ENCODE results near the gene GYS1.

GYS1 gene

GRCh38 chr19:48950159-48950558 lies 43.0 kb downstream of the GYS1 start:
- Histone ChIP-seq H3K9me3 (ENCODE audit: control insufficient read depth, low read length) (no peaks in the 10 kb centered on the region), H3K9ac (ENCODE audit: low read length) (no peak overlapping the region), H3K4ac (ENCODE audit: low read depth in 1 of 2, low read length in 2 of 2) (no peak overlapping the region), H2BK15ac (ENCODE audit: low read depth, poor library complexity, severe bottlenecking) (no peak overlapping the region), H3K79me1 (replicated peaks; ENCODE audit: low read length, poor library complexity, severe bottlenecking) (no peaks in the 10 kb centered on the region), H3K4me1 (ENCODE audit: control insufficient read depth, insufficient read depth, low read depth, low read length) (peaks cover 6% of the 10 kb centered on the region), H2BK5ac (ENCODE audit: low read depth, low read length, poor library complexity, severe bottlenecking) (no peak overlapping the region), H2AFZ (ENCODE audit: low read depth, low read length) (no peak overlapping the region), H2BK12ac (ENCODE audit: low read length in 2 of 2) (no peak overlapping the region), H4K8ac (ENCODE audit: low read length) (no peak overlapping the region), H3K18ac (ENCODE audit: low read depth in 1 of 2, low read length in 2 of 2) (no peak overlapping the region), H2AK5ac (ENCODE audit: low read length, severe bottlenecking) (no peak overlapping the region), H3K4me3 (ENCODE audit: insufficient read depth in 1 of 2, low read depth in 1 of 2, low read length in 2 of 2) (no peak overlapping the region), H3K36me3 (ENCODE audit: control insufficient read depth in 1 of 2, insufficient read depth in 2 of 2, low read depth in 1 of 2, low read length in 2 of 2) (no peaks in the 10 kb centered on the region), H2BK120ac (ENCODE audit: low read depth, low read length) (no peak overlapping the region), H3K4me2 (ENCODE audit: low read length, poor library complexity, severe bottlenecking) (no peak overlapping the region), H4K91ac (ENCODE audit: low read length) (no peak overlapping the region), H3K14ac (ENCODE audit: low read length in 2 of 2) (no peak overlapping the region), H3K27ac (ENCODE audit: low read length, poor library complexity, severe bottlenecking) (no peak overlapping the region), H3K27me3 (ENCODE audit: control insufficient read depth in 1 of 2, insufficient read depth in 1 of 2, low read length in 2 of 2) (no peaks in the 10 kb centered on the region), H3K23ac (ENCODE audit: low read length in 2 of 2) (no peak overlapping the region)
- DNase-seq, result no peak
- 55% methylated on average over 3 of the region's 3 CpGs for WGBS

GRCh38 chr19:48947258-48947542 lies 45.9 kb downstream of the GYS1 start:
- Histone ChIP-seq H3K27ac (ENCODE audit: low read length, poor library complexity, severe bottlenecking) (no peak overlapping the region), H3K4me3 (ENCODE audit: insufficient read depth in 1 of 2, low read depth in 1 of 2, low read length in 2 of 2) (no peak overlapping the region), H2BK120ac (ENCODE audit: low read depth, low read length) (no peak overlapping the region), H2BK15ac (ENCODE audit: low read depth, poor library complexity, severe bottlenecking) (no peak overlapping the region), H3K9ac (ENCODE audit: low read length) (no peak overlapping the region), H2BK5ac (ENCODE audit: low read depth, low read length, poor library complexity, severe bottlenecking) (no peak overlapping the region), H3K14ac (ENCODE audit: low read length in 2 of 2) (no peak overlapping the region), H3K27me3 (ENCODE audit: control insufficient read depth in 1 of 2, insufficient read depth in 1 of 2, low read length in 2 of 2) (no peaks in the 10 kb centered on the region), H3K36me3 (ENCODE audit: control insufficient read depth in 1 of 2, insufficient read depth in 2 of 2, low read depth in 1 of 2, low read length in 2 of 2) (no peaks in the 10 kb centered on the region), H2AFZ (ENCODE audit: low read depth, low read length) (no peak overlapping the region), H3K4me2 (ENCODE audit: low read length, poor library complexity, severe bottlenecking) (no peak overlapping the region), H2BK12ac (ENCODE audit: low read length in 2 of 2) (no peak overlapping the region), H3K18ac (ENCODE audit: low read depth in 1 of 2, low read length in 2 of 2) (no peak overlapping the region), H3K23ac (ENCODE audit: low read length in 2 of 2) (no peak overlapping the region), H3K9me3 (ENCODE audit: control insufficient read depth, low read length) (no peaks in the 10 kb centered on the region), H3K4ac (ENCODE audit: low read depth in 1 of 2, low read length in 2 of 2) (no peak overlapping the region), H4K91ac (ENCODE audit: low read length) (no peak overlapping the region), H3K4me1 (ENCODE audit: control insufficient read depth, insufficient read depth, low read depth, low read length) (peaks cover 1% of the 10 kb centered on the region), H4K8ac (ENCODE audit: low read length) (no peak overlapping the region), H2AK5ac (ENCODE audit: low read length, severe bottlenecking) (no peak overlapping the region), H3K79me1 (replicated peaks; ENCODE audit: low read length, poor library complexity, severe bottlenecking) (no peaks in the 10 kb centered on the region)
- no peak for DNase-seq
- 97% methylated on average over 3 of the region's 3 CpGs for WGBS

DNA sequence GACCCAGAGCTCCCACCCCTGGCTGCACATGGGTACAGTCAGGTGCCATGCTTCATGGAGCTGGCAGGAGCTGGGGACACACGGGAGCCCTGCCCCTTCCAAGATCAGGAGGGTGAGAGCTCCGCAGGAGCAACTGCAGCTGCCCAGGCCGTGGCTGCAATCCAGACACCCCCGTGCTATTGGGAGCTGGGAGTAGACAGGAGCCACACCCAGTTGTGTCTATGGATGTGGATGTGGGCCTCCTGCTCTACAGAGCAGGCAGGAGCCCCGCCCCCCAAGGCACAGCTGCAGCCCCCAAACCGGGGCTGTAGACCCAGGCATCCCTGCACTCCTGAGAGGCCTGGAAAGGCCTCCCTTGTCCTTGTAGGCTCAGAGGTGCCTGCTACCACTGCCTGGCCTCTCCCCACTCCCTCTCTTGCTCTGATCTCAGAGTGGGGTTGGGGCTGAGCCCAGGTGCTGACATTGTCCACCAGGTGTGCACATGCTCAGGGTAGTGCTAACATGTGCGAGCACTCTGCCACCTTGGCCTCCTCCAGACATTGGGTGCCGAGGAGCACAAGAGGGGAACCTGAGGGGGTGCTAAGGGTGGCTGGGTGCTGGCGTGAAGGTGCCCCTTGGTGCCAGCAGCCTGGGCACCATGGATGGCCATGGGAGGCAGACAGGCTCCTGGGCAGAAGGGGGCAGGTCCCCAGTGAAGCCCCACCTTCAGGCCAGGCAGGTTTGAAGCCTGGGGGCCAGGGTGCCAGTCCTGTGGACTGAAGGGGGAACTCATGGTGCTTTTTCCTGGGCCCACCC lies 46.4 kb downstream of the GYS1 start:
- H3K27me3 ChIP-seq (ENCODE audit: control insufficient read depth in 1 of 2, insufficient read depth in 1 of 2, low read length in 2 of 2), result no peaks in the 10 kb centered on the region
- no peak for DNase-seq
- H3K18ac ChIP-seq (ENCODE audit: low read depth in 1 of 2, low read length in 2 of 2), result no peak overlapping the region
- H2AFZ ChIP-seq (ENCODE audit: low read depth, low read length), result no peak overlapping the region
- no peak overlapping the region for H3K4me2 ChIP-seq (ENCODE audit: low read length, poor library complexity, severe bottlenecking)
- H3K4ac ChIP-seq (ENCODE audit: low read depth in 1 of 2, low read length in 2 of 2), result no peak overlapping the region
- no peak overlapping the region for H2BK120ac ChIP-seq (ENCODE audit: low read depth, low read length)
- H4K8ac ChIP-seq (ENCODE audit: low read length), result peak overlapping the region; percentile 22
- H2BK15ac ChIP-seq (ENCODE audit: low read depth, poor library complexity, severe bottlenecking), result no peak overlapping the region
- H4K91ac ChIP-seq (ENCODE audit: low read length), result peak overlapping the region; percentile 5
- H2BK5ac ChIP-seq (ENCODE audit: low read depth, low read length, poor library complexity, severe bottlenecking), result no peak overlapping the region
- H3K36me3 ChIP-seq (ENCODE audit: control insufficient read depth in 1 of 2, insufficient read depth in 2 of 2, low read depth in 1 of 2, low read length in 2 of 2), result no peaks in the 10 kb centered on the region
- H2AK5ac ChIP-seq (ENCODE audit: low read length, severe bottlenecking), result no peak overlapping the region
- H3K9me3 ChIP-seq (ENCODE audit: control insufficient read depth, low read length), result no peaks in the 10 kb centered on the region
- H3K14ac ChIP-seq (ENCODE audit: low read length in 2 of 2), result no peak overlapping the region
- H3K4me1 ChIP-seq (ENCODE audit: control insufficient read depth, insufficient read depth, low read depth, low read length), result peaks cover 1% of the 10 kb centered on the region
- H2BK12ac ChIP-seq (ENCODE audit: low read length in 2 of 2), result no peak overlapping the region
- no peak overlapping the region for H3K27ac ChIP-seq (ENCODE audit: low read length, poor library complexity, severe bottlenecking)
- no peak overlapping the region for H3K23ac ChIP-seq (ENCODE audit: low read length in 2 of 2)
- H3K9ac ChIP-seq (ENCODE audit: low read length), result no peak overlapping the region
- WGBS, result 80% methylated on average over 9 of the region's 9 CpGs
- H3K79me1 ChIP-seq (replicated peaks; ENCODE audit: low read length, poor library complexity, severe bottlenecking), result no peaks in the 10 kb centered on the region
- H3K4me3 ChIP-seq (ENCODE audit: insufficient read depth in 1 of 2, low read depth in 1 of 2, low read length in 2 of 2), result no peak overlapping the region

DNA sequence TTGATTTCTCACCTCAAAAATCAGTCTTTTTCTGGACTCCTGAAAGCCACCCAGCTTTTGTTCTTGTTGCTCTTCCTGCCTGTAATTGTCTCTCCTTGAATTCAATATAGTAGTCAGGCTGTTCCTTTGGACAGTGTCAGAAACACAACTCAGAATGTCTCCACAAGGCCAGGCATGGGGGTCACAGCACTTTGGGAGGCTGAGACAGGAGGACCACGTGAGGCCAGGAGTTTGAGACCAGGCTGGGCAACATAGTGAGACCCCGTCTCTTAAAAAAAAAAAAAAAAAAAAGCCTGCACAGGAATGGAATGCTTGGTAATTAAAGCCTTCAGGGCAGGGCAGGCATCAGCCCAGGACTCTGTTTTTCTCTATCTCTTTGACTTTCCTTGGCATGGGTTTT lies 47.3 kb downstream of the GYS1 start:
- Histone ChIP-seq H2BK15ac (ENCODE audit: low read depth, poor library complexity, severe bottlenecking) (no peak overlapping the region), H3K9me3 (ENCODE audit: control insufficient read depth, low read length) (peaks cover 3% of the 10 kb centered on the region), H3K23ac (ENCODE audit: low read length in 2 of 2) (no peak overlapping the region), H4K8ac (ENCODE audit: low read length) (no peak overlapping the region), H3K36me3 (ENCODE audit: control insufficient read depth in 1 of 2, insufficient read depth in 2 of 2, low read depth in 1 of 2, low read length in 2 of 2) (no peaks in the 10 kb centered on the region), H2BK12ac (ENCODE audit: low read length in 2 of 2) (no peak overlapping the region), H3K4me3 (ENCODE audit: insufficient read depth in 1 of 2, low read depth in 1 of 2, low read length in 2 of 2) (no peak overlapping the region), H4K91ac (ENCODE audit: low read length) (no peak overlapping the region), H3K4ac (ENCODE audit: low read depth in 1 of 2, low read length in 2 of 2) (no peak overlapping the region), H3K9ac (ENCODE audit: low read length) (no peak overlapping the region), H2BK120ac (ENCODE audit: low read depth, low read length) (no peak overlapping the region), H2AK5ac (ENCODE audit: low read length, severe bottlenecking) (no peak overlapping the region), H2AFZ (ENCODE audit: low read depth, low read length) (no peak overlapping the region), H3K27me3 (ENCODE audit: control insufficient read depth in 1 of 2, insufficient read depth in 1 of 2, low read length in 2 of 2) (no peaks in the 10 kb centered on the region), H3K4me2 (ENCODE audit: low read length, poor library complexity, severe bottlenecking) (no peak overlapping the region), H3K27ac (ENCODE audit: low read length, poor library complexity, severe bottlenecking) (no peak overlapping the region), H3K4me1 (ENCODE audit: control insufficient read depth, insufficient read depth, low read depth, low read length) (peaks cover under 1% of the 10 kb centered on the region), H2BK5ac (ENCODE audit: low read depth, low read length, poor library complexity, severe bottlenecking) (no peak overlapping the region), H3K18ac (ENCODE audit: low read depth in 1 of 2, low read length in 2 of 2) (no peak overlapping the region), H3K14ac (ENCODE audit: low read length in 2 of 2) (no peak overlapping the region), H3K79me1 (replicated peaks; ENCODE audit: low read length, poor library complexity, severe bottlenecking) (no peaks in the 10 kb centered on the region)
- DNase-seq, result no peak
- WGBS, result 75% methylated on average over 2 of the region's 2 CpGs

Data from mesenchymal stem cell (in vitro differentiated cells and primary cell).